ENCODE measurements around the gene MED12L.
"Not testable (repeated sequence)": the region's sequence is repeated elsewhere in the genome, so short reads cannot be mapped to it uniquely, and the experiment has no call there.

Gene MED12L

GRCh38 chr3:151169262-151169947 lies 83.9 kb downstream of the MED12L start:
- no peak for DNase-seq (ENCODE audit: low read depth)
- TF ChIP-seq, protein P1, sequence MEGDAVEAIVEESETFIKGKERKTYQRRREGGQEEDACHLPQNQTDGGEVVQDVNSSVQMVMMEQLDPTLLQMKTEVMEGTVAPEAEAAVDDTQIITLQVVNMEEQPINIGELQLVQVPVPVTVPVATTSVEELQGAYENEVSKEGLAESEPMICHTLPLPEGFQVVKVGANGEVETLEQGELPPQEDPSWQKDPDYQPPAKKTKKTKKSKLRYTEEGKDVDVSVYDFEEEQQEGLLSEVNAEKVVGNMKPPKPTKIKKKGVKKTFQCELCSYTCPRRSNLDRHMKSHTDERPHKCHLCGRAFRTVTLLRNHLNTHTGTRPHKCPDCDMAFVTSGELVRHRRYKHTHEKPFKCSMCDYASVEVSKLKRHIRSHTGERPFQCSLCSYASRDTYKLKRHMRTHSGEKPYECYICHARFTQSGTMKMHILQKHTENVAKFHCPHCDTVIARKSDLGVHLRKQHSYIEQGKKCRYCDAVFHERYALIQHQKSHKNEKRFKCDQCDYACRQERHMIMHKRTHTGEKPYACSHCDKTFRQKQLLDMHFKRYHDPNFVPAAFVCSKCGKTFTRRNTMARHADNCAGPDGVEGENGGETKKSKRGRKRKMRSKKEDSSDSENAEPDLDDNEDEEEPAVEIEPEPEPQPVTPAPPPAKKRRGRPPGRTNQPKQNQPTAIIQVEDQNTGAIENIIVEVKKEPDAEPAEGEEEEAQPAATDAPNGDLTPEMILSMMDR (IDR thresholded peaks at IDR 0.05; ENCODE audit: low read length, missing control alignments), result no peak
- H3K4me3 ChIP-seq (replicated peaks; ENCODE audit: low read depth, low read length), result no peak overlapping the region

DNA sequence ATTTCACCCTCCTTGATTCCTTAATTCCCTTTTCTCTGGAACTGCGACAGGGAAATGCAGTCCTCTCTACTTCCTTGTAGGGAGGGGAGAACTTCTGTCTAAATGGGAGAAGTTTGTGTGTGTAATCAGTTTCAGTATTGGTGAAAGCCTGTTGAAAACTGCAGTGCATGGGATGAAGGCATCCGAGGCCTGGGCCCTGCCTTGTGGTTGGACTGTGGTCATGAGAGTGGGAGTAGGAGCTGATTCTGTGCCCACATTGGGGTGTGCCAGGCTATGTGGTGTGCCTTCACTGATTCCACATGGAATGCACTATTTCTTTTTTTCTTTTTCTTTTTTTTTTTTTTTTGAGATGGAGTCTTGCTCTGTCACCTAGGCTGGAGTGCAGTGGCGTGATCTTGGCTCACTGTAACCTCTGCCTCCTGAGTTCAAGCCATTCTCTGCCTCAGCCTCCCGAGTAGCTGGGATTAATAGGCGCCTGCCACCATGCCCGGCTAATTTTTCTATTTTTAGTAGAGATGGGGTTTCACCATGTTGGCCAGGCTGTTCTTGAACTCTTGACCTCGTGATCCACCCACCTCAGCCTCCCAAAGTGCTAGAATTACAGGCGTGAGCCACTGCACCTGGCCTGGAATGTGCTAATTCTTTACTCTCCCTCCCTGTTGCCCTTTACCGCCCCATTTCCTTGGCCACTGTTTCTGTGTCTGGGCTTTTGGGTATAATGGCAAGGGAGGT lies 84.7 kb downstream of the MED12L start:
- not testable (repeated sequence) for H3K4me3 ChIP-seq (replicated peaks; ENCODE audit: low read depth, low read length); DNase-seq (ENCODE audit: low read depth)

DNA sequence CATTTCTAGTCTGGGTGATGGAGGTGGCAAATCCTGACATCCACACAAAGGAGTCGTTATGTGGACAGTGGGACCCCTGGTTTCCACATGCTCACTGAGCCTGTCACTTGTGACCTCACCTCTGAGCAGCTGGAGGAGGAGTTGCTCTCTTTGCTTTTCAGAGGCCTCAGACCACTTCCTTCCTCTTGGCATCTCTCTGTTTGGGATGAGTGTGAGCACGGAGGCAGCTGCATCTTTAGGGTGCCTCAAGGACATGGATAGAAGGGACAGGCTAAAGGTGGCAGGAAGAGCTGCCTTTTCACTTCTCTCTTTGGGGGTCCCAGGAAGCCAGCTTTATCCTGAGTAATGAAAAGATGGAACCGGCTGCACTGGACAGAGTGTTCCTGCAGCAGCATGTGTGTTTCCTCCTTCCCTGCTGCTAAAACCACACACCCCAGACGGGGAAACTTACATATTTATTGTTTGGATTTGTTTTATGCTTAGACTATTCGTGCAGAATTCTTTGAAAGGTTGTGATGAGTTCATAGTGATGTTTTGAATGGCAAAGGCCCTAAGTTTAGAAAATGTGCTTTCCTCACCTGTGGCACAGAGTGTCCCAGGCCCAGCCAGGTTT lies 85.8 kb downstream of the MED12L start:
- DNase-seq (ENCODE audit: low read depth), result no peak
- no peak overlapping the region for H3K4me3 ChIP-seq (replicated peaks; ENCODE audit: low read depth, low read length)
- TF ChIP-seq, protein P1 (IDR thresholded peaks at IDR 0.05; ENCODE audit: low read length, missing control alignments), result no peak

GRCh38 chr3:151174351-151174750 lies 88.9 kb downstream of the MED12L start:
- H3K4me3 ChIP-seq (replicated peaks; ENCODE audit: low read depth, low read length), result no peak overlapping the region
- DNase-seq (ENCODE audit: low read depth), result no peak
- TF ChIP-seq, protein P1 (IDR thresholded peaks at IDR 0.05; ENCODE audit: low read length, missing control alignments), result no peak

DNA sequence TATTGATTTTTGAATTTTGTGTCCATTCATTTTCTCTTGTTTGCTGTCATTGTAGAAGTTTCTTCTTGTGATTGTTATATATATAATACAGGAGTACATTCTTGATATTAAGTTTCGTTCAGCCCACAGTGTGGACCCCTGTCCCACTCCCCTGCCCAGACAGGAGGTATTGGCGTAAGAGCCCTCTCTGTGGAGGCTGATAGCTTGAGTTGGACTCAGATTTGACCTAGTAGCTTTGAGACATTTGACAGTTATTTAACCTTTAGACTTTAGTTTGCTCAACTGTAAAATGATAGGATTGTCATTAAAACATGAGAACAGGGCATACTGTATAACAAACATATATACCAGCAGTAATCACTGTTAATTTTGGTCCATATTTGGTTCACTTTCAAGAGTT lies 90.5 kb downstream of the MED12L start:
- no peak overlapping the region for H3K4me3 ChIP-seq (replicated peaks; ENCODE audit: low read depth, low read length)
- TF ChIP-seq, protein P1 (IDR thresholded peaks at IDR 0.05; ENCODE audit: low read length, missing control alignments), result no peak
- DNase-seq (ENCODE audit: low read depth), result no peak

DNA sequence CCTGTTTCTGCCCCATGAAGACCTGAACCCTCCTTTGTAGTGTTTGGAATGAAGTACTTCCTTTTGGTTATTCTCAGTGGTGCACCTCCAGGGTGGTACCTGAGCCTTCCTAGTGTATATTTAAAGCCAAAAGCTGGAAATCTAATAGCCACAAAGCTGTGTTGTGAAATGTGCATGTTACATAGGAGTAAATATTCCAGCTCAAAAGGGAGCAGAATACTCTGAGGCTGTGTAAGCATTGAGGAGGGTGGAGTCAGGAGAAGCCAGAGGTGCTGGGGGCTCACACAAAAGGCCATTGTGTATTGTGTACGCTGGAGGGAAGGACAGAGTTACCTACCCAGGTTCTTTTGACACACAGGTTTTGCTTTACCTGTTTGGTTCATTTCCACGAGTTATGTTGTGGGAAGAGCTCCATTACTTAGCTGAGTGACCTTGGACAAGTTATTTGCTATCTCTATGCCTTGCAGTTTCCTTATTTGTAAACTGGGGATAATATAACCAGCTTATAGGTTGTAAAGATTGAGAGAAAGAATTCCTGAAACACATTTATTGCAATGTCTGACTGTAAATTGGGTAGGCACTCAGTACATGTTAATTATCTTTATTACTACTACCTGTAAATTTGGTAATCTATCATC lies 92.9 kb downstream of the MED12L start:
- no peak overlapping the region for H3K4me3 ChIP-seq (replicated peaks; ENCODE audit: low read depth, low read length)
- TF ChIP-seq, protein P1 (IDR thresholded peaks at IDR 0.05; ENCODE audit: low read length, missing control alignments), result no peak
- DNase-seq (ENCODE audit: low read depth), result no peak

All from fibroblast of pulmonary artery (primary cell).